Neural crest cell (in vitro differentiated cells): ENCODE measurements around the gene VANGL2. TPM values are rescaled to one million over a fixed set of nuclear protein-coding genes. Genes with fewer than 3 reads are reported as not detected.

ENCODE experiments used
- DNase-seq: peaks from one replicate; pipeline ENCODE4 v3.0.0; 2021; ENCODE audit warnings: low read depth, mixed read lengths, low spot score
- H3K27ac Mint-ChIP-seq: one replicate; pipeline ENCODE4 v1.8.0; 2021; ENCODE audit warnings: mild to moderate bottlenecking, mixed read lengths; ENCODE audit not compliant: unreplicated experiment
- H3K27me3 Mint-ChIP-seq: 2 replicates; pipeline ENCODE4 v1.8.0; 2021; ENCODE audit warnings: low read depth, mild to moderate bottlenecking, mixed read lengths
- H3K36me3 Mint-ChIP-seq: 2 replicates; pipeline ENCODE4 v1.8.0; 2021; ENCODE audit warnings: low read depth, mild to moderate bottlenecking, mixed read lengths
- H3K4me1 Mint-ChIP-seq: 2 replicates; pipeline ENCODE4 v1.8.0; 2021; ENCODE audit warnings: mixed read lengths
- H3K4me3 Mint-ChIP-seq: one replicate; pipeline ENCODE4 v1.8.0; 2021; ENCODE audit warnings: mild to moderate bottlenecking, mixed read lengths
- H3K9me3 Mint-ChIP-seq: 2 replicates; pipeline ENCODE4 v1.8.0; 2021; ENCODE audit warnings: mixed read lengths
- total RNA-seq: library from RNA; stranded (reverse); gene quantifications from 2 replicates; pipeline ENCODE4 v1.2.1, GENCODE V29; 2021
- TF ChIP-seq, protein P1 (sequence below): fragments of 200-600 bp; sonication (generic); conservative IDR thresholded peaks from 2 replicates; pipeline ENCODE4 v1.5.0; 2021; ENCODE audit warnings: antibody characterized with exemption, mild to moderate bottlenecking

Gene VANGL2
- total RNA-seq, 1 donor from 2014 or later = 109 TPM

DNA sequence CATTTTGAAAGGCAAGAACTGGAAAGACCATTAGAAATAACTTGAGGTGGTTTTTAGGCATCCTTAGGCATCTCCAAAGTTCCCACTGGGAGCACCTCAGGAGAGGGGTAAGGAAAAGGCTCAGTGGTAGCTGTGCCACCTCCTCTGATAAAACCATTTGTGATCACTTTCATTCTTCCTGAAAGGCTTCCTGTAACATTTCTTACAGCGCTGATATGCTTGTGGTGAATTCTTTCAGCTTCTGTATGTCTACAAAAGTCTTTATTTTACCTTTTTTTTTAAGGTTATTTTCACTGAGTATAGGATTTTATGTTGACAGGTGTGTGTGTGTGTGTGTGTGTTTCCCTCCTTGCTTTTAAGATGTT, 54.8 kb downstream of the VANGL2 start:
- no peak overlapping the region for H3K27ac Mint-ChIP-seq
- no peaks in the 10 kb centered on the region for H3K27me3 Mint-ChIP-seq
- TF ChIP-seq, protein P1, sequence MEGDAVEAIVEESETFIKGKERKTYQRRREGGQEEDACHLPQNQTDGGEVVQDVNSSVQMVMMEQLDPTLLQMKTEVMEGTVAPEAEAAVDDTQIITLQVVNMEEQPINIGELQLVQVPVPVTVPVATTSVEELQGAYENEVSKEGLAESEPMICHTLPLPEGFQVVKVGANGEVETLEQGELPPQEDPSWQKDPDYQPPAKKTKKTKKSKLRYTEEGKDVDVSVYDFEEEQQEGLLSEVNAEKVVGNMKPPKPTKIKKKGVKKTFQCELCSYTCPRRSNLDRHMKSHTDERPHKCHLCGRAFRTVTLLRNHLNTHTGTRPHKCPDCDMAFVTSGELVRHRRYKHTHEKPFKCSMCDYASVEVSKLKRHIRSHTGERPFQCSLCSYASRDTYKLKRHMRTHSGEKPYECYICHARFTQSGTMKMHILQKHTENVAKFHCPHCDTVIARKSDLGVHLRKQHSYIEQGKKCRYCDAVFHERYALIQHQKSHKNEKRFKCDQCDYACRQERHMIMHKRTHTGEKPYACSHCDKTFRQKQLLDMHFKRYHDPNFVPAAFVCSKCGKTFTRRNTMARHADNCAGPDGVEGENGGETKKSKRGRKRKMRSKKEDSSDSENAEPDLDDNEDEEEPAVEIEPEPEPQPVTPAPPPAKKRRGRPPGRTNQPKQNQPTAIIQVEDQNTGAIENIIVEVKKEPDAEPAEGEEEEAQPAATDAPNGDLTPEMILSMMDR = no peak
- DNase-seq = no peak
- peaks cover 7% of the 10 kb centered on the region for H3K4me1 Mint-ChIP-seq
- H3K36me3 Mint-ChIP-seq = no peaks in the 10 kb centered on the region
- H3K4me3 Mint-ChIP-seq = no peak overlapping the region
- H3K9me3 Mint-ChIP-seq = no peaks in the 10 kb centered on the region

DNA sequence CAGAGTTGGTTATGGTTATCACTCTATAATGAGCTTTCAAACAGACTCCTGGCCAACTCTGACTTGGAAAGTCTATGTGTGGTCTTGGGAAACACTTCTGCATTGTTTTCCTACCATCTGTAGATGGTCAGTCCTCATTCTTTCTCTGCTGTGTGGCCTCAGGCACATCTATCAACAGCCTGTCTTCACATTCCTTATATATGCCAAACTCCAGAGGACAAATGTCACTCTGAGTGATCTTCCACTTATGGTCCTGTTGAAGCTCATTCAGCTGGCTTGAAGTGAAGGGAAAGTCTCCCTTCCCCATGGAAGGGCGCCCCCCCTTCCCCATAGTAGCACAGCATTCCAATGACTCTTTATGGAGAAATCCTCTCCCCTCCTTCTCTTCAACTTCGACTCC, 58.7 kb downstream of the VANGL2 start:
- H3K27ac Mint-ChIP-seq = no peak overlapping the region
- no peak for DNase-seq
- TF ChIP-seq, protein P1 = no peak

DNA sequence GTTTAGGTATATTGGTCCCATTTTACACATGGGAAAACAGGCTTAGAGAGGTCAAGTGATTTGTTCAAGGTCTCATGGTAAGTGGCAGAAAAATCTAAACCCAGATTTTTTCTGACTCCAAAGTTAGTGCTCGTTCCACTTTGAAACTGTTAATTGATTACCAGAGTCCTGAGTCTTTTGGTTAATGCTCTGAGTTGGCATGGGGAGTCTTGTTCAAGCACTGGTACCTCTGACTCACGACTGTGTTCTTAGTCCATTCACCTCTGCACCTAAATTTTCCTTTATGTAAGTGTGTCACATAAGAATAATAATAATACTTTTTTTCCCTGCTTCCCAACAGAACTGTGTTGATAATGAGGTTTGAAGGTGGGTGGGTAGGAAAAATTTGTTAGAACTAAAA, 59.3 kb downstream of the VANGL2 start:
- Mint-ChIP-seq H3K27me3 (peaks cover 2% of the 10 kb centered on the region), H3K27ac (no peak overlapping the region)
- TF ChIP-seq, protein P1 = no peak

More for the DNA sequence above, 58.7 kb downstream of the VANGL2 start:
- Mint-ChIP-seq H3K27me3 (peaks cover 2% of the 10 kb centered on the region), H3K9me3 (no peaks in the 10 kb centered on the region), H3K36me3 (no peaks in the 10 kb centered on the region), H3K4me3 (no peak overlapping the region), H3K4me1 (peaks cover 12% of the 10 kb centered on the region)

DNA sequence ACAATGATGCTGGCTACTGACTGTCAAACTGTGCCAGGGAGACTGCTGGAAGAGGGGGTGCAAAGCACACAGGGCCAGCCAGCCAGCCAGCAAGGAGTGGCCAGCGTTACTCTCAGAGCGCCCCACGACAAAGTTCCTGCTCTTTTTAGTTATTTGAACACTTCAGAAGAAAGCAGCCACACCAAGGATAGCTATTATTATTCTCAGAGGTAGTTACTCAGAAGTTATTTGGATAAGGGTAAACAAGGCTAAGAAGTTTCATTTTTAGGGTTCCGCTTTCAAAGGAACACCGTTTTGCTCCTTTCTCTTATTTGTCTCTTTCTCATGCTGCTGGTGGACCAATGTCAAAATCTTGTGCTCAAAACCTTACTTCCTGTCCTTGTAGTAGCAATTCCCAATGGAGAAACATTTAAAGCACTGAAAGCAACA, 59.9 kb downstream of the VANGL2 start:
- TF ChIP-seq, protein P1 = no peak
- Mint-ChIP-seq H3K27me3 (peaks cover 5% of the 10 kb centered on the region), H3K27ac (no peak overlapping the region), H3K36me3 (no peaks in the 10 kb centered on the region), H3K4me1 (peaks cover 12% of the 10 kb centered on the region), H3K9me3 (no peaks in the 10 kb centered on the region), H3K4me3 (no peak overlapping the region)
- no peak for DNase-seq

More for the DNA sequence above, 59.3 kb downstream of the VANGL2 start:
- Mint-ChIP-seq H3K4me1 (peaks cover 12% of the 10 kb centered on the region), H3K9me3 (no peaks in the 10 kb centered on the region), H3K36me3 (no peaks in the 10 kb centered on the region), H3K4me3 (no peak overlapping the region)
- no peak for DNase-seq

GRCh38 chr1:160460683-160461287, 60.4 kb downstream of the VANGL2 start:
- peaks cover 7% of the 10 kb centered on the region for H3K27me3 Mint-ChIP-seq
- no peak for DNase-seq
- no peak overlapping the region for H3K27ac Mint-ChIP-seq
- H3K36me3 Mint-ChIP-seq = no peaks in the 10 kb centered on the region
- no peaks in the 10 kb centered on the region for H3K9me3 Mint-ChIP-seq
- TF ChIP-seq, protein P1 = no peak
- H3K4me3 Mint-ChIP-seq = no peak overlapping the region
- peaks cover 12% of the 10 kb centered on the region for H3K4me1 Mint-ChIP-seq
